ENCODE measurements around the gene CTNNBL1.

Gene CTNNBL1

GRCh38 chr20:37864298-37864697 lies 170.5 kb downstream of the CTNNBL1 start:
- DNase-seq: no peak

- DNase-seq: no peak
Measured at GRCh38 chr20:37866051-37866450, 172.2 kb downstream of the CTNNBL1 start.

- DNase-seq: no peak
Measured at GRCh38 chr20:37867289-37868195, 173.7 kb downstream of the CTNNBL1 start.

GRCh38 chr20:37868851-37869333 lies 175.1 kb downstream of the CTNNBL1 start:
- no peak for DNase-seq

GRCh38 chr20:37869334-37869861 lies 175.6 kb downstream of the CTNNBL1 start:
- DNase-seq: no peak

GRCh38 chr20:37870294-37870693 lies 176.5 kb downstream of the CTNNBL1 start:
- DNase-seq: no peak

GRCh38 chr20:37871751-37872150 lies 177.9 kb downstream of the CTNNBL1 start:
- DNase-seq: no peak

- no peak for DNase-seq
Measured at GRCh38 chr20:37872161-37872560, 178.3 kb downstream of the CTNNBL1 start.

GRCh38 chr20:37873884-37874283 lies 180.1 kb downstream of the CTNNBL1 start:
- no peak for DNase-seq

GRCh38 chr20:37875460-37876175 lies 181.8 kb downstream of the CTNNBL1 start:
- no peak for DNase-seq

- no peak for DNase-seq
Measured at GRCh38 chr20:37876863-37877262, 183.0 kb downstream of the CTNNBL1 start.

GRCh38 chr20:37877832-37878772 lies 184.3 kb downstream of the CTNNBL1 start:
- DNase-seq: no peak

GRCh38 chr20:37878835-37879599 lies 185.2 kb downstream of the CTNNBL1 start:
- DNase-seq: no peak

GRCh38 chr20:37879843-37880242 lies 186.0 kb downstream of the CTNNBL1 start:
- DNase-seq: no peak

- no peak for DNase-seq
Measured at GRCh38 chr20:37880726-37881591, 187.1 kb downstream of the CTNNBL1 start.

- DNase-seq: no peak
Measured at GRCh38 chr20:37881601-37882343, 187.9 kb downstream of the CTNNBL1 start.

GRCh38 chr20:37882961-37883712 lies 189.3 kb downstream of the CTNNBL1 start:
- no peak for DNase-seq

GRCh38 chr20:37885042-37885441 lies 191.2 kb downstream of the CTNNBL1 start:
- no peak for DNase-seq
